ENCODE results near the gene RNF151.

The RNF151 gene

DNA sequence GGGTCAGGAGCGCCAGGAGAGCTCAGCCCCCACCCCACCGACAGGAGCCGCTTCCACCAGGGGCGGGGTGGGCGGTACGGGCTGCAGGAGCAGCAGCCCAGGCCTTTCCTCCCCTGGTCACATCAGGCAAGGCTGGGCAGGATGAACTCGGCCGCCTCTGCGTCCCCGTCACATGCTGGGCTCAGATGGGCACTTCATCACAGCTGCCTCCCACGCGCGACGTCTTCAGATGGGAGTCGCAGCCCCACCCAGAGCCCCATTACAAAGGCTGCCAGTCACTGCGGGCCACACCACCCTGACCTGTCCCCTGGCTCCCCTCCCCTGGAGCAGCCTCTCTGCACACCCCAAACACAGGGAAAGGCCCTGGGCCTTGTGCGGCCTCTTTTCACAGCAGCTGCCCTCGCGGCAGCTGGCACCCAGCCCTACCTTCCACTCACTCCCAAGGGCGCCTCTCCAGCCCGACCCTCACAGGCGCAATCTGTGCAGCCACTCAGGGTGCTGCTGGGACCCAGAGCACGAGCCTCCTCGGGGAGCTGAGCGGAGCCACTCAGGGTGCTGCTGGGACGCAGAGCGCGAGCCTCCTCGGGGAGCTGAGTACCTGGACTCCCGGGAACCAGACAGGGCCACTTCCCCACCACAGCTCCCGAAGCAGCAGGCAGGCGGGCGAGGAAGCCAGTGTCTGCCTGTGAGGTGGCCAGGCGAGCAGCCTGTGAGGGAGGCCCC lies 38.3 kb downstream of the RNF151 start:
- H3K4me3 ChIP-seq (replicated peaks; ENCODE audit: low read depth, low read length): no peak overlapping the region
- DNase-seq (ENCODE audit: extremely low read depth, insufficient read length): no peak
- H3K36me3 ChIP-seq (ENCODE audit: control insufficient read depth, insufficient read depth, low read length): peaks cover 39% of the 10 kb centered on the region
- TF ChIP-seq, protein P1, sequence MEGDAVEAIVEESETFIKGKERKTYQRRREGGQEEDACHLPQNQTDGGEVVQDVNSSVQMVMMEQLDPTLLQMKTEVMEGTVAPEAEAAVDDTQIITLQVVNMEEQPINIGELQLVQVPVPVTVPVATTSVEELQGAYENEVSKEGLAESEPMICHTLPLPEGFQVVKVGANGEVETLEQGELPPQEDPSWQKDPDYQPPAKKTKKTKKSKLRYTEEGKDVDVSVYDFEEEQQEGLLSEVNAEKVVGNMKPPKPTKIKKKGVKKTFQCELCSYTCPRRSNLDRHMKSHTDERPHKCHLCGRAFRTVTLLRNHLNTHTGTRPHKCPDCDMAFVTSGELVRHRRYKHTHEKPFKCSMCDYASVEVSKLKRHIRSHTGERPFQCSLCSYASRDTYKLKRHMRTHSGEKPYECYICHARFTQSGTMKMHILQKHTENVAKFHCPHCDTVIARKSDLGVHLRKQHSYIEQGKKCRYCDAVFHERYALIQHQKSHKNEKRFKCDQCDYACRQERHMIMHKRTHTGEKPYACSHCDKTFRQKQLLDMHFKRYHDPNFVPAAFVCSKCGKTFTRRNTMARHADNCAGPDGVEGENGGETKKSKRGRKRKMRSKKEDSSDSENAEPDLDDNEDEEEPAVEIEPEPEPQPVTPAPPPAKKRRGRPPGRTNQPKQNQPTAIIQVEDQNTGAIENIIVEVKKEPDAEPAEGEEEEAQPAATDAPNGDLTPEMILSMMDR (IDR thresholded peaks at IDR 0.05; ENCODE audit: insufficient read depth, low read length, poor library complexity, severe bottlenecking): no peak
- H3K27me3 ChIP-seq (replicated peaks; ENCODE audit: control insufficient read depth, insufficient read depth, low read length): no peaks in the 10 kb centered on the region

DNA sequence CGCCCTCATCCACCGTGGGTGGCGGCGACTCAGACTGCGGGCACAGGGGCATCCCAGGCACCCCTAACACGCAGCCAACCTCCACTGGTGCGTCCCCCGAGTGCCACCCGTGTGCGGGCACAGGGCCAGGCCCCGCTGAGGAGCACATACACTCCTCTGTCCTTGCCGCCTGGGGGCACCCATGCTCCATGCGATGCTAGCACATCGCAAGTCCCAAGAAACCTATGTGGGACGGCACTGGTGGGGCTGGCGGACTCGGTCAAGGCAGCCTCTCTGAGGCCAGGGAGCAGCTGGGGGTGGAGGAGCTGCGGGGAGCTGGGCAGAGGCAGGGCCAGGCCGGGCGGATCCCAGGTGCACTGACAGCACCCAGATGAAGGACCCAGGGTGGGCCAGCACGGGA lies 39.0 kb downstream of the RNF151 start:
- no peak overlapping the region for H3K4me3 ChIP-seq (replicated peaks; ENCODE audit: low read depth, low read length)

DNA sequence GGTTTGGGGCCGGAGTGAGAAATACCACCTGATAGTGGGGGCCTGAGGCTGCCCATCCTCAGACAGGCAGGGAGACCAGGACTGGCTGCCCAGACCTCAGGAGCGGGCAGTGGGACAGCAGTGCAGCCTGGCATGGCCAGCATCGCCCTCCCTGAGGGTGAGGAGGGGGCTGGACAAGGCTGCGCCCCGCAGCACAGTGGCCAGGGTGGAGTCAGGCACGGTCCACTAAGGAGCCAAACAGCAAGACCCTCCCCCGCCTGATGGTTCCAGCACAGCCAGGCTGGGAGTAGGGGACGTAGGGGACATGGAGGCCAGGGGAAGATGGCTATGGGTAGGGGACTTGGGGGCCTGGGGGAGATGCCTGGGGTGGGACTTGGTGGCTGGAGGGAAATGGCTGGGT lies 39.7 kb downstream of the RNF151 start:
- TF ChIP-seq, protein P1 (IDR thresholded peaks at IDR 0.05; ENCODE audit: insufficient read depth, low read length, poor library complexity, severe bottlenecking): no peak

More for the DNA sequence above, 39.0 kb downstream of the RNF151 start:
- DNase-seq (ENCODE audit: extremely low read depth, insufficient read length): no peak
- H3K27me3 ChIP-seq (replicated peaks; ENCODE audit: control insufficient read depth, insufficient read depth, low read length): no peaks in the 10 kb centered on the region
- peaks cover 35% of the 10 kb centered on the region for H3K36me3 ChIP-seq (ENCODE audit: control insufficient read depth, insufficient read depth, low read length)
- TF ChIP-seq, protein P1 (IDR thresholded peaks at IDR 0.05; ENCODE audit: insufficient read depth, low read length, poor library complexity, severe bottlenecking): peak; percentile 4

DNA sequence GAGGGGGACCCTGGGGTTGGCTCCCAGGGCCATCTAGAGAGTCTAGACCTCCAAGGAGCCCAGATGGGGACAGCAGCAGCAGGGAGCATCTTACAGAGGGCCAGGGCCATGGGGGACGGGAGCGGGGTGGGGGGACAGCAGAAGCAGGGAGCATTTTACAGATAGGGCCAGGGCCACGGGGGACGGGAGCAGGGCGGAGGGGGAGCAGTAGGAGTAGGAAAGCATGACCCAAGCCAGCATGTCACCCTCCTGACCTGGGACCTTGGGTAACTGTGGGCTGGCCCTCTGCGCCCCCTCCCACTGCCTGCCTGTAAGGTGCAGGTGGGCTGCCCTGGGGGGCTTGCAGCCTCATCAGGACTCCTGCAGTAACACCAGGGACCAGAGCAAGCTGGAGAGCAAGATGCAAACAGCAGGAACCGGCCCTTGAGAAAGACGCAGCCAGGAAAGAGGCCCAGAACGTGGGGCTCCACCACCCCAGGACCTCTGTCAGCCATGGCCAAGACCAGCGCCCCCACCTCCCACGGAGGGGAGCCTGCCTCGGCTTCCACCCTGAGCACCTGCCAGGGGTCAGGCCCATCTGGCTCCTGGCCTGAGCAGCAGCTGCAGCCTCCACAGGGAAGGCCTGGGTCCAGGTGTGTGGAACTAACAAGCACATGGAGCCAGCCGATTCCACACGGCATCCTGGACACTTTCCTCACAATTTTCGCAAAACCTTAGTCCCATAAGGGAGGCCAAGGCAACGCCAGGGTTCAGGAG lies 40.6 kb downstream of the RNF151 start:
- H3K36me3 ChIP-seq (ENCODE audit: control insufficient read depth, insufficient read depth, low read length): peaks cover 22% of the 10 kb centered on the region
- H3K4me3 ChIP-seq (replicated peaks; ENCODE audit: low read depth, low read length): peak overlapping the region; percentile 68
- TF ChIP-seq, protein P1 (IDR thresholded peaks at IDR 0.05; ENCODE audit: insufficient read depth, low read length, poor library complexity, severe bottlenecking): no peak
- no peaks in the 10 kb centered on the region for H3K27me3 ChIP-seq (replicated peaks; ENCODE audit: control insufficient read depth, insufficient read depth, low read length)
- no peak for DNase-seq (ENCODE audit: extremely low read depth, insufficient read length)

More for the DNA sequence above, 39.7 kb downstream of the RNF151 start:
- Histone ChIP-seq H3K36me3 (ENCODE audit: control insufficient read depth, insufficient read depth, low read length) (peaks cover 31% of the 10 kb centered on the region), H3K4me3 (replicated peaks; ENCODE audit: low read depth, low read length) (no peak overlapping the region), H3K27me3 (replicated peaks; ENCODE audit: control insufficient read depth, insufficient read depth, low read length) (no peaks in the 10 kb centered on the region)
- DNase-seq (ENCODE audit: extremely low read depth, insufficient read length): no peak

DNA sequence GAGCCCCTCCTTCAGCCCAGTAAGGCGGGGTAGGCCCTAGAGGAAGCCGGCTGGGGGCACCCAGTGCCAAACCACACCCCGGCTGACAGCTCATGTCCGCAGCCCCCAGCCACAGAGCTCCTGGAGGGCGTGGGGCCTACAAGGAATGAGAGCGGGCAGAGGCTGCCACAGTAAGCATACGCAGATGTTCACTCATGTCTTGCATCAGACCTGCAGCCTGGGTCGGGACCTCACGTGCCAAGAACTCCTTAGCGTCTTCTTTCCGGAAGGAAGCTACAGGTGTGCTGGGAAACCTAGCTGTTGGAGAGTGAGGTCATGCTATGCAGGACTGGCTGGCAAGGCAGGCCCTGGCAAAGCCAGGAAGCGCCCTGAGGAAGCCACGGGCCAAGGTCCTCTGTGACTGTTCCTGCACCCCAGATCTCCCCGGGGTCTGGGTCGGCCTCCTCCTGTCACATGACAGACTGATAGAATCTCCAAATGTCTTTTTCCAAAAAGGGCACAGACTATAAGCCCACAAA lies 41.4 kb downstream of the RNF151 start:
- TF ChIP-seq, protein P1 (IDR thresholded peaks at IDR 0.05; ENCODE audit: insufficient read depth, low read length, poor library complexity, severe bottlenecking): no peak
- Histone ChIP-seq H3K4me3 (replicated peaks; ENCODE audit: low read depth, low read length) (peak overlapping the region; percentile 68), H3K27me3 (replicated peaks; ENCODE audit: control insufficient read depth, insufficient read depth, low read length) (no peaks in the 10 kb centered on the region), H3K36me3 (ENCODE audit: control insufficient read depth, insufficient read depth, low read length) (peaks cover 13% of the 10 kb centered on the region)
- DNase-seq (ENCODE audit: extremely low read depth, insufficient read length): no peak
